ENCODE results near the gene TPPP3. TPM values are rescaled to one million over a fixed set of nuclear protein-coding genes. Genes with fewer than 3 reads are reported as not detected.
"Not testable (repeated sequence)": the region's sequence is repeated elsewhere in the genome, so short reads cannot be mapped to it uniquely, and the experiment has no call there.

Gene TPPP3
- polyA plus RNA-seq, 1 experiment, result 1.5 TPM

DNA sequence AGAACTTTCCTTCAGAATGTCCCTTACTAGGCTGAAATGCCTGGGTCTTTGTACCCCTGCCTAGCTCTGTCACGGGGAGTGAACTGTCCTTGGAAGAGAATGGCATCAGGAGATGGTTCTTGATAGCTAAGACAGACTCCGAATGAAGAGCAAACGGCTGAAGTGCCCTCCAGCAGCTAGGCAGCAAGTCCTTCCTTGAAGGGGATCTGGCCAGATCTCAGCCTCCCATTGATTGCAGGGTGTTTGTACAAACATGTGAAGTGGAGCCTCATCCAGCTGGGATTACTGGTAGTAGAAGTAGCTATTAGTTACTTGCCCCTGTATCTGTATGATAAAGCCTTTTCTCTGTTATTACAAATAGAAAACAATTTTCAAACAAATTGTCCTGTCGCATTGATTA lies 35.7 kb downstream of the TPPP3 start:
- DNase-seq (ENCODE audit: low read depth, low spot score), result no peak
- Histone ChIP-seq H3K9me3 (ENCODE audit: control insufficient read depth, insufficient read depth, low read length) (no peaks in the 10 kb centered on the region), H3K27ac (ENCODE audit: low read depth, low read length) (no peak overlapping the region), H3K4me3 (ENCODE audit: low read depth, low read length) (no peak overlapping the region), H3K27me3 (ENCODE audit: control insufficient read depth, insufficient read depth, low read length) (peaks cover 20% of the 10 kb centered on the region)
- CTCF ChIA-PET, result interaction anchor here (0.7 to 1.5 kb wide), 3 partner anchors 9 to 71 kb away, joined by 3 to 5 read pairs (median 4); no protein-coding TSS in a partner anchor
- POLR2A ChIA-PET, result no interaction called here
- no peak for TF ChIP-seq CTCF (IDR thresholded peaks at IDR 0.05; ENCODE audit: low read depth, low read length)

DNA sequence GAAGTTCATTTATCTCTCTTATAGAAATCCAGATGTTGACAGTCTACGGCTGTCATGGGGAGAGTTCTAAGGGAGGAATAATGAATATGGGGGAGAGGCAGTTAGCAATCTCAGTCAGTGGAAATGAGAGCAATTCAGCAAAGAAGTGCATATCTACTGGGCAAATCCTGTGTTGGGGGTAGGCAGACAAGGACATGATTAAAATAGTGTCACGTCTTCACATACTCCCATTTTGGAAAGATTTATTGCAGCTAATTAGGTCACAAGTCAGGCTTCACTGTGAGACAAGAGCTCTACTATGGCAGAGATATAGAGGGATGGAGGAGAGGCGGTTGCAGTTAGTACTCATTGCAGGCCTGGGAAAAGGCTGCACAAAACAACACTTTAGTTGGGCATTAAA lies 36.9 kb downstream of the TPPP3 start:
- Histone ChIP-seq H3K27me3 (ENCODE audit: control insufficient read depth, insufficient read depth, low read length) (peaks cover 18% of the 10 kb centered on the region), H3K27ac (ENCODE audit: low read depth, low read length) (no peak overlapping the region), H3K9me3 (ENCODE audit: control insufficient read depth, insufficient read depth, low read length) (no peaks in the 10 kb centered on the region), H3K4me3 (ENCODE audit: low read depth, low read length) (no peak overlapping the region)
- CTCF ChIA-PET, result interaction anchor here (1.2 to 1.5 kb wide), 2 partner anchors 7 to 72 kb away, joined by 3 to 4 read pairs; no protein-coding TSS in a partner anchor
- TF ChIP-seq CTCF (IDR thresholded peaks at IDR 0.05; ENCODE audit: low read depth, low read length), result no peak
- POLR2A ChIA-PET, result no interaction called here
- no peak for DNase-seq (ENCODE audit: low read depth, low spot score)

DNA sequence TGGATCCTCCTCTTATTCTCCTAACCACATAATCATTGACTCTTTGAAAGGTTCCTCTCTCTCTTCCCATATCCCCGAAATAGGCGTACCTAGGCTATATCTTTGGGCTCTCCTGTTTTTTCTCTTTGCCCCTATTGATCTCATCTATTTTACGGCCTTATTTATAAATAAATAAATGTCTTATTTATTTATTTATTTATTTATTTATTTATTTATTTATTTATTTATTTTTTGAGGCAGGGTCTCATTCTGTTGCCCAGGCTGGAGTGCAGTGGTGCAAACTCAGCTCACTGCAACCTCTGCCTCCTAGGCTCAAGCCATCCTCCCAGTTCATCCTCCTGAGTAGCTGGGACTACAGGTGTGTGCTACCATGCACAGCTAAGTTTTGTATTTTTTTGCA lies 40.8 kb downstream of the TPPP3 start:
- H3K27me3 ChIP-seq (ENCODE audit: control insufficient read depth, insufficient read depth, low read length); H3K9me3 ChIP-seq (ENCODE audit: control insufficient read depth, insufficient read depth, low read length); POLR2A ChIA-PET; H3K27ac ChIP-seq (ENCODE audit: low read depth, low read length); H3K4me3 ChIP-seq (ENCODE audit: low read depth, low read length); DNase-seq (ENCODE audit: low read depth, low spot score): not testable (repeated sequence)
- CTCF ChIA-PET, result interaction anchor here (0.6 to 1.6 kb wide), 5 partner anchors 27 to 522 kb away, joined by 3 to 7 read pairs (median 5); partner anchors contain the start of gene NAE1

- ChIA-PET POLR2A (no interaction called here), CTCF (interaction anchor here (0.7 to 2.8 kb wide), 4 partner anchors 11 to 65 kb away, joined by 3 to 15 read pairs (median 4); no protein-coding TSS in a partner anchor)
- H3K27ac ChIP-seq (ENCODE audit: low read depth, low read length), result no peak overlapping the region
Observed at GRCh38 chr16:67350324-67350723, 43.0 kb downstream of the TPPP3 start.

DNA sequence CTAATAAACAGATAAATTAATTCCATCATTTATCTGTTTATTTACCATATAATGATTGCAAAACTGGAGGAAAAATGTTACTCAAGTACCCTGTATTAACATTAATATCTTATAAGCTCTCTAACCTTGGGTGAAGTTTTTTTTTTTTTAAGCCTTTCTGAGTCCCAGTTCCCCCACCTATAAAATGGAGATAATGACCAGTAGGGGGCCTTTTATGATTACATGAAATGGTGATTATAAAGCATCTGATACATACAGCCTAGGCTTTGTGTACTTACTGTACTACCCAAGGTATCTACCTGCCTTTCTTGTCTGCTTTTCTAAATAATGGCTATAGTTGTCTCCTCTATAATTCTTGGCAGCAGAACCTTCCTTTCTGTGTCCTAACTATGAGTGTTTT lies 44.1 kb downstream of the TPPP3 start:
- ChIA-PET POLR2A (no interaction called here), CTCF (interaction anchor here (0.6 to 2.8 kb wide), 9 partner anchors 8 to 213 kb away, joined by 3 to 15 read pairs (median 4); no protein-coding TSS in a partner anchor)
- Histone ChIP-seq H3K27me3 (ENCODE audit: control insufficient read depth, insufficient read depth, low read length) (peaks cover 2% of the 10 kb centered on the region), H3K9me3 (ENCODE audit: control insufficient read depth, insufficient read depth, low read length) (no peaks in the 10 kb centered on the region), H3K27ac (ENCODE audit: low read depth, low read length) (no peak overlapping the region), H3K4me3 (ENCODE audit: low read depth, low read length) (no peak overlapping the region)
- DNase-seq (ENCODE audit: low read depth, low spot score), result no peak
- peak; percentile 63 for TF ChIP-seq CTCF (IDR thresholded peaks at IDR 0.05; ENCODE audit: low read depth, low read length)

More at GRCh38 chr16:67350324-67350723, 43.0 kb downstream of the TPPP3 start:
- DNase-seq (ENCODE audit: low read depth, low spot score), result no peak
- Histone ChIP-seq H3K27me3 (ENCODE audit: control insufficient read depth, insufficient read depth, low read length) (peaks cover 7% of the 10 kb centered on the region), H3K9me3 (ENCODE audit: control insufficient read depth, insufficient read depth, low read length) (no peaks in the 10 kb centered on the region), H3K4me3 (ENCODE audit: low read depth, low read length) (no peak overlapping the region)
- no peak for TF ChIP-seq CTCF (IDR thresholded peaks at IDR 0.05; ENCODE audit: low read depth, low read length)

All from AG04450 (cell line).